K562 treated with DMSO at 1 percent for 24 hours (cell line): Measurements from ENCODE around the gene IL12B. TPM values are rescaled to one million over a fixed set of nuclear protein-coding genes. Genes with fewer than 3 reads are reported as not detected.

Experiments used
- total RNA-seq: library from RNA; unstranded; fragments of 300-600 nt; gene quantifications from 2 replicates; pipeline ENCODE4 v1.2.3, GENCODE V29; 2022; ENCODE audit warnings: low read depth; ENCODE audit not compliant: insufficient read depth

IL12B gene
- not detected in 2 replicates for total RNA-seq

GRCh38 chr5:159330131-159330800 lies at the start of gene IL12B:
TSS of gene IL12B (minus strand) at chr5:159330487. CDS start at chr5:159326782, 3,705 bp downstream.

Other genes with a start within 250 kb of the IL12B start
- gene EBF1, start 230.6 kb downstream of the IL12B start, total RNA-seq = 0.10 TPM in 1 of 2 replicates, not detected in the other
- 32.3 and 37.7 TPM in 2 replicates for gene RNF145, start 120.9 kb downstream of the IL12B start, total RNA-seq
- gene UBLCP1, start 67.2 kb downstream of the IL12B start, total RNA-seq = 15.7 and 16.5 TPM in 2 replicates